ENCODE results near the gene DGKQ. TPM values are rescaled to one million over a fixed set of nuclear protein-coding genes. Genes with fewer than 3 reads are reported as not detected.
A peak's percentile ranks its signal among the peaks of the same experiment; 100 is the strongest.
"Not testable (repeated sequence)": the region's sequence is repeated elsewhere in the genome, so short reads cannot be mapped to it uniquely, and the experiment has no call there.

The DGKQ gene
- total RNA-seq, 1 donor = 9.9 TPM

- TF ChIP-seq CTCF (IDR thresholded peaks at IDR 0.05; ENCODE audit: insufficient read depth, low read length) = no peak
- no peak for DNase-seq (ENCODE audit: low read depth)
Measured at GRCh38 chr4:946517-947471, 26.6 kb downstream of the DGKQ start.

GRCh38 chr4:946103-946450 is 27.3 kb downstream of the DGKQ start:
- no peak for TF ChIP-seq CTCF (IDR thresholded peaks at IDR 0.05; ENCODE audit: insufficient read depth, low read length)
- no peak for DNase-seq (ENCODE audit: low read depth)

More at GRCh38 chr4:946517-947471, 26.6 kb downstream of the DGKQ start:
- H3K4me3 ChIP-seq (ENCODE audit: low read depth, low read length) = no peak overlapping the region

GRCh38 chr4:945274-946102 is 27.9 kb downstream of the DGKQ start:
- H3K4me3 ChIP-seq (ENCODE audit: low read depth, low read length) = no peak overlapping the region
- no peak for DNase-seq (ENCODE audit: low read depth)
- TF ChIP-seq CTCF (IDR thresholded peaks at IDR 0.05; ENCODE audit: insufficient read depth, low read length) = no peak

More at GRCh38 chr4:946103-946450, 27.3 kb downstream of the DGKQ start:
- H3K4me3 ChIP-seq (ENCODE audit: low read depth, low read length) = no peak overlapping the region

GRCh38 chr4:939508-939907 is 33.9 kb downstream of the DGKQ start:
- H3K4me3 ChIP-seq (ENCODE audit: low read depth, low read length); DNase-seq (ENCODE audit: low read depth): not testable (repeated sequence)

GRCh38 chr4:932713-933070 is 40.7 kb downstream of the DGKQ start:
- no peak for TF ChIP-seq CTCF (IDR thresholded peaks at IDR 0.05; ENCODE audit: insufficient read depth, low read length)
- no peak for DNase-seq (ENCODE audit: low read depth)
- H3K4me3 ChIP-seq (ENCODE audit: low read depth, low read length) = peak overlapping the region; percentile 99

GRCh38 chr4:931960-932712 is 41.2 kb downstream of the DGKQ start, which contains the start of the genes GAK and TMEM175:
GAK (minus strand) TSS chr4:932316; CDS start chr4:932187, 129 bp downstream.
TMEM175 (plus strand) TSS chr4:932460; CDS start chr4:947740, 15,280 bp downstream.
- peak within 1 kb of the TSS; percentile 99 for H3K4me3 ChIP-seq (ENCODE audit: low read depth, low read length)
- DNase-seq (ENCODE audit: low read depth) = peak; percentile 93
- no peak for TF ChIP-seq CTCF (IDR thresholded peaks at IDR 0.05; ENCODE audit: insufficient read depth, low read length)

Measured in fibroblast of the aortic adventitia (primary cell).